MG63 (cell line): ENCODE results near the gene HTR5A. TPM values are rescaled to one million over a fixed set of nuclear protein-coding genes. Genes with fewer than 3 reads are reported as not detected.

Experiments used
- DNase-seq: peaks from one replicate; pipeline ENCODE4 v3.0.0-alpha.2; 2020
- H3K27me3 ChIP-seq: fragments of 250-450 bp; sonication (Bioruptor Pico); 2 replicates; pipeline ENCODE4 v1.5.1; 2020; ENCODE audit warnings: mild to moderate bottlenecking, moderate library complexity
- H3K36me3 ChIP-seq: fragments of 250-450 bp; sonication (Bioruptor Pico); 2 replicates; pipeline ENCODE4 v1.5.1; 2020; ENCODE audit warnings: mild to moderate bottlenecking, moderate library complexity
- H3K4me3 ChIP-seq: fragments of 250-450 bp; sonication (Bioruptor Pico); 2 replicates; pipeline ENCODE4 v1.5.1; 2020; ENCODE audit warnings: mild to moderate bottlenecking, moderate library complexity
- H3K9me3 ChIP-seq: fragments of 250-450 bp; sonication (Bioruptor Pico); 2 replicates; pipeline ENCODE4 v1.5.1; 2020; ENCODE audit warnings: mild to moderate bottlenecking, moderate library complexity
- total RNA-seq: library from RNA; depleted of rRNA; stranded (reverse); fragments of >200 nt; shearing (Covaris generic); gene quantifications from 2 replicates; pipeline ENCODE4 v1.2.3, GENCODE V29; 2014; ENCODE audit warnings: low replicate concordance; rRNA removed

Gene HTR5A
- total RNA-seq, 1 experiment from 2014 or later, result not detected

DNA sequence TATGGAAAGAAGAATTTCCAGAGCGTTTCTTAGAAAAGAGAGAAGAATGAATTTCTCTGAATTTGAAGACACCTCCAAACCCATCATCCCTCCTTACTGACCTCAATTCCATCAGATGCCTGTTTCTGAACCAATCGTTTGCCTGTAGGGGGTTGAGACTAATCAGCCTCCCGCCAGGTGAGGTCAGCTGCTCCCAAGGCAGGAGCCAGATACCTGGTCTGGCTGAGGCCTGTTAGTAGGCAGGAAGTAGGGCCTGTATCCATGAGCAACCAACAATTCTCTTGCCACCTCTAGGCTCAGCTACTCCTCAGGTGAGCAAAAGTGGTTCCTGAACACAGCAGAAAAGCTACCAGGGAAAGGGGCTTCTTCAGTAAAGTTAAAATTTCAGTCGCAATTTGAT, 50.3 kb downstream of the HTR5A start:
- no peaks in the 10 kb centered on the region for H3K36me3 ChIP-seq
- DNase-seq, result no peak
- no peak overlapping the region for H3K4me3 ChIP-seq
- H3K27me3 ChIP-seq, result no peaks in the 10 kb centered on the region
- H3K9me3 ChIP-seq, result no peaks in the 10 kb centered on the region

DNA sequence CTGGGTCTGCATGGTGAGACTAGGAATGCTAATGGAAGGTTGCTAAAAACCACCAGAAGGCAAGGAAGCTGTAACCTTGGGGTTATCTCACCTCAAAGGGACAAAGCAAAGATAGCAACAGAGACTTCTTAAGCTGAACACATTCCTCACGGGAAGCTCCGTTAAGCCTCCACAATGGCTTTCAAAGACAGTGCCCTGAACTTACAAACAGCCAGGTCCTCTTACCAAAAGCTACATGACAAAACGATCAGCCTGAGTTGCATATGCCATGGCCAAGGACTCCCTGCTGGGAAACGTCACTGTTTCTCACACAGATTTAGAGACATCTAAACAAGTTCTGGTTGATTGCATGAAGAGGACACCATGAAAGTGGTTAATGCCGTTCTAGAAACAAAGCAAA, 52.7 kb downstream of the HTR5A start:
- Histone ChIP-seq H3K4me3 (no peak overlapping the region), H3K36me3 (no peaks in the 10 kb centered on the region), H3K27me3 (no peaks in the 10 kb centered on the region), H3K9me3 (no peaks in the 10 kb centered on the region)
- no peak for DNase-seq

DNA sequence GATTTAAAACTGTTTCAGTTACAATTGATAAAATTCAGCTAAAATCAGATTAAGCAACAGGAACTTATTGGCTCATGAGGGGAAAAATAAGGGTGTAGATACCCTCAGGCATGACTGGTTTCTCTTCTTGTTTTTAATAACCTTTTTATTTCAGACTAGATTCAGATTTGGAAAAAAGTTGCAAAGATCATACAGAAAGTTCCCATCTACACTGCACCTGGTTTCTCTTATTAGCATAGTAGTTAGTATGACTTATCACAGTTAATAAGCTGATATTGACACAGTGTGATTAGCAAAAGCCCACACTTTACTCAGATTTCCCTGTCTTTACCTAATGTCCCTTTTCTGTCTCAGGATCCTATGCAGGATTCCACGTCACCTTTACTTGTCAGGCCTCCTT, 53.3 kb downstream of the HTR5A start:
- no peaks in the 10 kb centered on the region for H3K9me3 ChIP-seq
- H3K27me3 ChIP-seq, result no peaks in the 10 kb centered on the region

DNA sequence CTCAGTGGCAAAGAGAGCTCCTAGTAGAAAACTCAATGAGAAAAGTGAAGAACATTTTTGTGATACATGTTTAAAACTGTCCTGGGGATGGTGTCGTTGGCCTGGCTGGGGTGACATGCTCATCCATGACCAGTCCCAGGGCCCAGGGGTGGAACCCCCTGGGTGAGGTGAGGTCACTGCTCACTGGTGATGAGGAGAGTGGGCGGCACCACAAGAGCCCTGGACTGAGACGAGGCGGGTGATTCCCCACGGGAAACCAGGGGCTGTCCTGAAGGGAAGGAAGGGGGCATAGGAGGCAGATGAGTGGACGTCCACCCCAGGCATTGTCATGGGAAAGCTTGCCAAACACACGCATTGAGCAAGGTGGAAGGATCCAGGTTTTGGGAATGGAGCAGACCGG, 54.6 kb downstream of the HTR5A start:
- Histone ChIP-seq H3K4me3 (no peak overlapping the region), H3K27me3 (no peaks in the 10 kb centered on the region), H3K9me3 (no peaks in the 10 kb centered on the region), H3K36me3 (no peaks in the 10 kb centered on the region)
- no peak for DNase-seq

More for the DNA sequence above, 53.3 kb downstream of the HTR5A start:
- H3K36me3 ChIP-seq, result no peaks in the 10 kb centered on the region
- no peak for DNase-seq
- H3K4me3 ChIP-seq, result no peak overlapping the region

DNA sequence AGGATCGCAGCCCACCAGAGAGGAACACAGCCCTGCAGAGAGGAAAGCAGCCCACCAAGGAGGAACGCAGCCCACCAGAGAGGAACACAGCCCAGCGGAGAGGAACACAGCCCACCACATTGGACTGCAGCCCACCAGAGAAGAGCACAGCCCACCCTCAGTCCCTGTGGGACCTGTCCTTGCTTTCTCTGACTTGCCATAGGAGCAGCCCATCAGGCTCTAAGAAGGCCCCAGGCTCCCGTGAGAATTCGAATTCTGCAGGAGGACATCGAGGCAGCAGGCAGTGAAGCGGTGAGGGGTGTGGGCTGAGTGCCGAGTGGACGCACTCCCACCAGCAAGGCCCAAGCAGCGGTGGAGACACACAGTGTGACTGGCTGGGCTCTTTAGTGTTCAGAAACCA, 59.1 kb downstream of the HTR5A start:
- no peak for DNase-seq
- H3K27me3 ChIP-seq, result no peaks in the 10 kb centered on the region
- H3K4me3 ChIP-seq, result no peak overlapping the region
- no peaks in the 10 kb centered on the region for H3K9me3 ChIP-seq
- H3K36me3 ChIP-seq, result no peaks in the 10 kb centered on the region

DNA sequence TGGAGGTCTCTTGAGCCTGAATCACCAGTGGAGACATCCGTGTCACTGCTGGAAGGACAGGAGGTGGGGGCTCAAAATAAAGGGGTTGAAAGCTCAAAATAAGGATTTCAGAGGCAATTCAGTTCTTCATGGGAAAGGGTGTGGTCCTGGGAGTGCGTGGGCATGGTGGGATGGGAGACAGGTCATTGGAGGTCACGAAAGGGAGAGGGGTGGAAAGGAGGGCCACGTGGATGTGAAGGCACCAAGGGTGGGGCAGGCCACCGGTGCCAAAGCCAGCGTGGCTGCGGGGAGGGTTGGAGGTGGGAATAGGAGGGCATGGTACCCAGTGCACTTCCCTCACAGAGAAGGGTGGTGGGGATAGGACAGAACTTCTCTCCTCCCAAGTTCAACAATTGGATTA, 59.7 kb downstream of the HTR5A start:
- Histone ChIP-seq H3K36me3 (no peaks in the 10 kb centered on the region), H3K9me3 (no peaks in the 10 kb centered on the region), H3K27me3 (no peaks in the 10 kb centered on the region), H3K4me3 (no peak overlapping the region)
- no peak for DNase-seq

DNA sequence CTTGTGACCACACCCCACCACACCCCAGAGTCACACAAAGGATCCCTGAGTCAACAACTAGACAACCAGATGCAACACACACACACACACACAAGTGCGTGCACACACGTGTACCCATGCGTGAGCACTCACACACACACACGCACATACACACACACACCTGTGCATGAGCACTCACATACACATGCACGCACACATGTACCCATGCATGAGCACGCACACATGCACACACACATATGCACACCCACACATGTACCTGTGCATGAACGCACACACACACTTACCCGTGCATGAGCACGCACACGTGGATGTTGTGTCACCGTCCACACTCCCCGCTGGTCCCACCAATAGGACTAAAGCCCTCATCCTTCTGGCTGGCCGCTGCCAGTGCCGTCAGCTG, 60.4 kb downstream of the HTR5A start:
- no peak overlapping the region for H3K4me3 ChIP-seq
- H3K27me3 ChIP-seq, result no peaks in the 10 kb centered on the region
- no peaks in the 10 kb centered on the region for H3K9me3 ChIP-seq
- DNase-seq, result no peak
- H3K36me3 ChIP-seq, result no peaks in the 10 kb centered on the region

DNA sequence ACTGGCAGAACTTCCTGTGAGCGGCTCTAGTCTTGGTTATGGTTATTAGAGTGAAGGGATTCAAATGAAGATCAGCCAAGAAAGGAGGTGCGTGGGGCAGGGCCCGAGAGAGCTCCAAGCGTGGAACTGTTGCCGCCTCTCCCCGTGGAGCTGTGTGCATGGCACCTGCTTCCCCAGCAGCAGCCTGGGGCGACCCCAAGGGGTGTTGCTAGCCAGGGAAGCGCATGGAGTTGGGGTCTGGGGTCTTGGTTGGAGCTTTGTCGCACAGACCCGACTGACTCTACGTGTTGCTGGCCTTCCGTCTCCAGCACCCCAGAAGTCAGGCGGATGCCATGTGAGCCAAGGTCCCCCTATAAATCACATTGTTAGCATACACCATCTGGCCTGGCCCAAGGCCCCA, 61.0 kb downstream of the HTR5A start:
- no peak overlapping the region for H3K4me3 ChIP-seq
- no peaks in the 10 kb centered on the region for H3K9me3 ChIP-seq
- no peak for DNase-seq
- no peaks in the 10 kb centered on the region for H3K27me3 ChIP-seq
- no peaks in the 10 kb centered on the region for H3K36me3 ChIP-seq

DNA sequence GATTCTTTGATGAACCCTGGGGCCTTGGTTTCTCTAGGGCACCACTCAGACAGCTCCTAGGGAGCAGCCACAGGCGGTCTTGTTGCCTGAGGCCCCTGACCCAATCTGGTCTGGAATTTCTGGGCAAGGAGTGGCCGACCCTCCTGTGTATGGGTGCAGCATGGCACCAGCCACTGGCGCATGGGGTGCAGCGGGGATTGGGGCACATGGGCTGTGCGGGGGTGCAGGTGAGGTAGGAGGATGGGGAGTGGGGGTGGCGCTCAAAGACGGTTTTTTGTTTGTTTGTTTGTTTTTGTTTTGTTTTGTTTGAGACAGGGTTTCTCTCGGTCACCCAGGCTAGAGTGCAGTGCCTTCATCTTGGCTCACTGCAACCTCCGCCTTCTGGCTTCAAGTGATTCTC, 62.3 kb downstream of the HTR5A start:
- Histone ChIP-seq H3K36me3 (no peaks in the 10 kb centered on the region), H3K27me3 (no peaks in the 10 kb centered on the region), H3K4me3 (no peak overlapping the region), H3K9me3 (no peaks in the 10 kb centered on the region)
- no peak for DNase-seq

DNA sequence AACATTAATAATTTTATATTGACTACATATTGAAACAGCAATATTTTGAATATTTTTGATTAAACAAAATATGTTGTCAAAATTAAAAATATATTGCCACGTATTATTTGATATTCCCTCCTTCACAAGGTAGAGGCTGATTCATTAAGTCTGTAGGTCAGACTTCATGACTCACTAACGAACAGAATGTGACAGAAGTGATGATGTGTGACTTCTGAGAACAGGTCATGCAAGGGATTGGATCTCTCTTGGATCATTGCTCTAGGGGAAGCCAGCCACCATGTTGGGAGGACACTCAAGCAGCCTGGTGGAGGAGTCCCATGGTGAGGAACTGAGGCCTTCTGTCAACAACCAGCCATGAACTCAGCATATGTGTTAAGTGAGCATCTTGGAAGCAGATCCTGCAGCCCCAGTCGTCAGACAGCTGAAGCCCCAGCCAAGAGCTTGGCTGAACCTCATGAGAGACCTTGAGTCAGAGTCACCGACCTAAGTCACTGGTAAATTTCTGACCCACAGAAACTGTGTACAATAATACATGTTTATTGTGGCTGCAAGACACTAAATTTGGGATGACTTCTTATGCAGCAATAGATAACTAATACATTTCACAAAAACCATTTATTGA, 66.6 kb downstream of the HTR5A start:
- no peak overlapping the region for H3K4me3 ChIP-seq
- H3K27me3 ChIP-seq, result no peaks in the 10 kb centered on the region
- no peaks in the 10 kb centered on the region for H3K36me3 ChIP-seq
- no peaks in the 10 kb centered on the region for H3K9me3 ChIP-seq
- no peak for DNase-seq

Other genes with a start within 250 kb of the HTR5A start
- 4.7 and 4.8 TPM in 2 replicates for gene PAXIP1, start 67.2 kb upstream of the HTR5A start, total RNA-seq
- 45.7 and 72.3 TPM in 2 replicates for gene INSIG1, start 227.6 kb downstream of the HTR5A start, total RNA-seq